OCI-M2 (cell line): ENCODE results near the gene ART4.

Experiments
- DNase-seq: peaks from one replicate; lab custom pipeline; 2025; ENCODE audit not compliant: unreplicated experiment; lab: John Stamatoyannopoulos, UW

ART4 gene

GRCh38 chr12:14843425-14843887 is at the start of gene ART4:
Gene ART4 (minus strand): TSS chr12:14843526. CDS start chr12:14843113, 413 bp downstream.
- no peak for DNase-seq

GRCh38 chr12:14892726-14893505 is 49.6 kb upstream of the ART4 start:
- DNase-seq = no peak

GRCh38 chr12:14890701-14891100 is 47.4 kb upstream of the ART4 start:
- no peak for DNase-seq

GRCh38 chr12:14886271-14886670 is 42.9 kb upstream of the ART4 start:
- no peak for DNase-seq

GRCh38 chr12:14885718-14886221 is 42.4 kb upstream of the ART4 start, which contains the start of gene MGP:
Gene MGP (minus strand): TSS chr12:14885854. CDS start chr12:14885791, 63 bp downstream.
- DNase-seq = no peak

GRCh38 chr12:14884458-14884878 is 41.1 kb upstream of the ART4 start:
- DNase-seq = no peak

GRCh38 chr12:14883686-14884085 is 40.4 kb upstream of the ART4 start:
- DNase-seq = no peak

GRCh38 chr12:14880890-14881453 is 37.6 kb upstream of the ART4 start:
- DNase-seq = no peak

- DNase-seq = no peak
These were observed 36.1 kb upstream of the ART4 start for GRCh38 chr12:14879222-14879933.

GRCh38 chr12:14878488-14878887 is 35.2 kb upstream of the ART4 start:
- DNase-seq = no peak

- no peak for DNase-seq
These were observed 33.5 kb upstream of the ART4 start for GRCh38 chr12:14876833-14877232.

GRCh38 chr12:14874882-14875281 is 31.6 kb upstream of the ART4 start:
- DNase-seq = no peak

- DNase-seq = no peak
These were observed 30.3 kb upstream of the ART4 start for GRCh38 chr12:14873440-14874185.

GRCh38 chr12:14871886-14872285 is 28.6 kb upstream of the ART4 start:
- DNase-seq = no peak

GRCh38 chr12:14871247-14871646 is 27.9 kb upstream of the ART4 start:
- DNase-seq = no peak

- no peak for DNase-seq
These were observed 25.7 kb upstream of the ART4 start for GRCh38 chr12:14868916-14869506.

- no peak for DNase-seq
These were observed 17.2 kb upstream of the ART4 start for GRCh38 chr12:14860490-14860889.

- DNase-seq = no peak
These were observed 15.2 kb upstream of the ART4 start for GRCh38 chr12:14858513-14858912.

GRCh38 chr12:14854586-14855183 is 11.4 kb upstream of the ART4 start:
- no peak for DNase-seq

- no peak for DNase-seq
These were observed 10.6 kb upstream of the ART4 start for GRCh38 chr12:14853961-14854360.
